Activated CD8-positive, alpha-beta memory T cell treated with anti-CD3 and anti-CD28 coated beads for 48 hours (primary cell): ENCODE data around the gene AMZ1.

Experiments used
- DNase-seq, 3 experiments: peaks; one replicate each; pipeline ENCODE4 v3.0.0-alpha.2; 2020; ENCODE audit warnings: low read depth in 2 of 3, low spot score in 2 of 3

AMZ1 gene

GRCh38 chr7:2687881-2688318 is at the start of gene AMZ1:
TSS of gene AMZ1 (plus strand) at chr7:2688202. CDS start at chr7:2700452, 12,250 bp downstream.
- DNase-seq, result no peak

GRCh38 chr7:2638224-2638991 is 49.6 kb upstream of the AMZ1 start:
- no peak for DNase-seq

GRCh38 chr7:2639181-2639681 is 48.8 kb upstream of the AMZ1 start:
- no peak for DNase-seq

GRCh38 chr7:2639695-2640481 is 48.1 kb upstream of the AMZ1 start:
- no peak for DNase-seq

GRCh38 chr7:2640482-2640830 is 47.5 kb upstream of the AMZ1 start:
- DNase-seq, result no peak

GRCh38 chr7:2640846-2641316 is 47.1 kb upstream of the AMZ1 start:
- no peak for DNase-seq

- no peak for DNase-seq
These were observed 46.3 kb upstream of the AMZ1 start for GRCh38 chr7:2641406-2642393.

- DNase-seq, result no peak
These were observed 44.4 kb upstream of the AMZ1 start for GRCh38 chr7:2643386-2644219.

GRCh38 chr7:2644220-2644561 is 43.8 kb upstream of the AMZ1 start:
- no peak for DNase-seq

- DNase-seq, result no peak
These were observed 43.3 kb upstream of the AMZ1 start for GRCh38 chr7:2644562-2645273.

GRCh38 chr7:2645274-2645868 is 42.6 kb upstream of the AMZ1 start:
- DNase-seq, result peak in 2 of 3 experiments; percentile 32 to 46

- no peak for DNase-seq
These were observed 41.7 kb upstream of the AMZ1 start for GRCh38 chr7:2646336-2646679.

- DNase-seq, result no peak
These were observed 41.1 kb upstream of the AMZ1 start for GRCh38 chr7:2646680-2647571.

GRCh38 chr7:2647594-2648172 is 40.3 kb upstream of the AMZ1 start:
- DNase-seq, result no peak

GRCh38 chr7:2649139-2649838 is 38.7 kb upstream of the AMZ1 start:
- no peak for DNase-seq

- no peak for DNase-seq
These were observed 38.0 kb upstream of the AMZ1 start for GRCh38 chr7:2649991-2650390.

- no peak for DNase-seq
These were observed 37.6 kb upstream of the AMZ1 start for GRCh38 chr7:2650451-2650850.
